Smooth muscle cell (in vitro differentiated cells): ENCODE measurements around the gene ZNF784. TPM values are rescaled to one million over a fixed set of nuclear protein-coding genes. Genes with fewer than 3 reads are reported as not detected.

Experiments used
- DNase-seq: peaks from one replicate; lab custom pipeline; 2025; ENCODE audit not compliant: unreplicated experiment; lab: John Stamatoyannopoulos, UW
- H2AFZ ChIP-seq: fragments of 200-600 bp; sonication (generic); 2 replicates; pipeline ENCODE4 v1.6.0; 2016; ENCODE audit warnings: antibody characterized with exemption, low read depth, mild to moderate bottlenecking
- H3F3A ChIP-seq: fragments of 200-600 bp; sonication (generic); 2 replicates; pipeline ENCODE4 v1.6.0; 2017; ENCODE audit warnings: antibody characterized with exemption, low read depth
- H3K27ac ChIP-seq: fragments of 200-600 bp; sonication (generic); 2 replicates; pipeline ENCODE4 v1.5.1; 2016; ENCODE audit warnings: low read depth, mild to moderate bottlenecking
- H3K27me3 ChIP-seq: fragments of 200-600 bp; sonication (generic); 2 replicates; pipeline ENCODE4 v1.6.1; 2016; ENCODE audit warnings: low read depth, mild to moderate bottlenecking
- H3K36me3 ChIP-seq: fragments of 200-600 bp; sonication (generic); 2 replicates; pipeline ENCODE4 v1.5.1; 2016; ENCODE audit warnings: low read depth
- H3K4me1 ChIP-seq: fragments of 200-600 bp; sonication (generic); 2 replicates; pipeline ENCODE4 v1.5.1; 2016; ENCODE audit warnings: low read depth
- H3K4me2 ChIP-seq: fragments of 200-600 bp; sonication (generic); 2 replicates; pipeline ENCODE4 v1.6.0; 2016; ENCODE audit warnings: mild to moderate bottlenecking
- H3K4me3 ChIP-seq: fragments of 200-600 bp; sonication (generic); 2 replicates; pipeline ENCODE4 v1.5.1; 2016; ENCODE audit warnings: mild to moderate bottlenecking
- H3K79me2 ChIP-seq: fragments of 200-600 bp; sonication (generic); 2 replicates; pipeline ENCODE4 v1.6.0; 2016; ENCODE audit warnings: low read depth, mild to moderate bottlenecking
- H3K9ac ChIP-seq: fragments of 200-600 bp; sonication (generic); 2 replicates; pipeline ENCODE4 v1.6.0; 2016; ENCODE audit warnings: low read depth
- H3K9me3 ChIP-seq: fragments of 200-600 bp; sonication (generic); replicated peaks from 2 replicates; pipeline ENCODE4 v1.5.1; 2016; ENCODE audit warnings: low read depth
- H4K20me1 ChIP-seq: fragments of 200-600 bp; sonication (generic); 2 replicates; pipeline ENCODE4 v1.6.0; 2016; ENCODE audit warnings: low read depth
- WGBS: methylation state at CpG from one replicate; pipeline ENCODE4 v1.1.7; 2016; ENCODE audit warnings: low lambda C conversion rate; 5-methylcytosine and 5-hydroxymethylcytosine counted together
- polyA plus RNA-seq: library from polyadenylated mRNA; unstranded; fragments of >200 nt; fragmentation: Nextera tagmentation; extraction: Ambion mirVana; gene quantifications from 2 replicates; pipeline ENCODE4 v1.2.1, GENCODE V29; 2016
- total RNA-seq: library from RNA; depleted of rRNA; stranded (reverse); fragments of >200 nt; gene quantifications from 2 replicates; pipeline ENCODE4 v1.2.3, GENCODE V29; 2014
- TF ChIP-seq, protein P1 (sequence below): fragments of 200-600 bp; sonication (generic); IDR thresholded peaks from 2 replicates; pipeline ENCODE4 v1.5.1; 2017; ENCODE audit warnings: borderline replicate concordance, mild to moderate bottlenecking, antibody characterized with exemption; ENCODE audit not compliant: insufficient read depth, poor library complexity, severe bottlenecking

Gene ZNF784
- total and polyA plus RNA-seq, 2 experiments from 2014 or later, result 3.1 to 7.3 TPM

DNA sequence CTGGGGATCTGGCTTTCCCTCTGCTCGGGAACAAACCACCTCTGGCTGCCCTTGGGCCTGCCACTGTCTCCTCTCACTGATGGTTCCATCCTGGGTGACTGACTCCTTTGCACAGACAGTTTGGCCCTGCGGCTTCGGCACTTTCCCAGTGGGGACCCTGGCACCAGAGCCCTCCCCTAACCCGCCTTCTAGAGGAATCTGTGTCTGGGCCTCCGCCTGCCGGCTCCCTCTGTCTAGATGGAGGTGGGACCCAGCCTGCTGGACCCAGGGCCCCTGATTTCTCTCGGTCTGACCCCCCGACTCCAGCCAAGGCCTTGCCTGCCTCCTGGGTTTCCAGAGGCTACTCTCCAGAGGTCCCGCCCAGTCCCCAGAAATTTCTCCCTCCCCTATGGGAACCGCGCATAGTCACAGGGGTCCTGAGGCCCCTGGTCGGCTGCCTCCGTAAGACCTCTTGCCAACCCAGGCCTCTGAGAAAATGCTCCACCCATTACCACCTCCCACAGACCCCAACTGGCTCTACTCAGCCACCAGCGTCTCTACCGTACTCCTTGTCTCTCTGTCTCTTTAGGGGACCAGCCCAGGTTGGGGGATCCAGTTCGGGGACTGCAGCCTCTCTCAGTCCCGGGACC is 26.4 kb upstream of the ZNF784 start:
- WGBS, result 93% methylated on average over 17 of the region's 17 CpGs
- no peaks in the 10 kb centered on the region for H3K27me3 ChIP-seq

DNA sequence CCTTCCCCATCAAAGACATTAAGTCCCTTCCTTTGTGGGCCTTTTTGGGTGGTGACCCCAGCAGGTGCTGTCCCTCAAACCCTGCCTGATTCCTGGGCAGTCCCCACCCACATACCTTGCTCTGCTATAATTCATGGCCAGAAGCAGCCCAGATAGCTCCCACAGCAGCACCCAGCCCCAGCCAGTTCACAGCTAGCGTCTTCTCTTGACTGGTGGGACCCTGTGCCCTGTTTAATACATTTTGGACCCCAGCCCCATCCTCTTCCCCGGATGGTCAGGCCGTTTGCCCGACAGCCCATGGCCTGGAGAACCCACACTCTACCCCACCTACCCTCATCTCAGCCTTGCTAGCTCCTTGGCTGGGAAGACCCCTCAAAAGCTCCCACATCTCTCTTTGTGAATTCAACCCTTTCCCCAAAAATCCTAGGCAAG is 25.8 kb upstream of the ZNF784 start:
- Histone ChIP-seq H3K4me2 (no peak overlapping the region), H2AFZ (no peak overlapping the region), H3K36me3 (no peaks in the 10 kb centered on the region), H3K9ac (no peak overlapping the region), H3K27ac (no peak overlapping the region), H3K27me3 (no peaks in the 10 kb centered on the region), H4K20me1 (no peaks in the 10 kb centered on the region), H3K4me1 (peaks cover 8% of the 10 kb centered on the region), H3K4me3 (no peak overlapping the region), H3K9me3 (no peaks in the 10 kb centered on the region), H3K79me2 (peaks cover 26% of the 10 kb centered on the region), H3F3A (peaks cover 9% of the 10 kb centered on the region)
- TF ChIP-seq, protein P1, sequence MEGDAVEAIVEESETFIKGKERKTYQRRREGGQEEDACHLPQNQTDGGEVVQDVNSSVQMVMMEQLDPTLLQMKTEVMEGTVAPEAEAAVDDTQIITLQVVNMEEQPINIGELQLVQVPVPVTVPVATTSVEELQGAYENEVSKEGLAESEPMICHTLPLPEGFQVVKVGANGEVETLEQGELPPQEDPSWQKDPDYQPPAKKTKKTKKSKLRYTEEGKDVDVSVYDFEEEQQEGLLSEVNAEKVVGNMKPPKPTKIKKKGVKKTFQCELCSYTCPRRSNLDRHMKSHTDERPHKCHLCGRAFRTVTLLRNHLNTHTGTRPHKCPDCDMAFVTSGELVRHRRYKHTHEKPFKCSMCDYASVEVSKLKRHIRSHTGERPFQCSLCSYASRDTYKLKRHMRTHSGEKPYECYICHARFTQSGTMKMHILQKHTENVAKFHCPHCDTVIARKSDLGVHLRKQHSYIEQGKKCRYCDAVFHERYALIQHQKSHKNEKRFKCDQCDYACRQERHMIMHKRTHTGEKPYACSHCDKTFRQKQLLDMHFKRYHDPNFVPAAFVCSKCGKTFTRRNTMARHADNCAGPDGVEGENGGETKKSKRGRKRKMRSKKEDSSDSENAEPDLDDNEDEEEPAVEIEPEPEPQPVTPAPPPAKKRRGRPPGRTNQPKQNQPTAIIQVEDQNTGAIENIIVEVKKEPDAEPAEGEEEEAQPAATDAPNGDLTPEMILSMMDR, result no peak
- DNase-seq, result no peak
- 98% methylated on average over 4 of the region's 4 CpGs for WGBS

More for the DNA sequence above, 26.4 kb upstream of the ZNF784 start:
- H3K27ac ChIP-seq, result no peak overlapping the region
- H3K9ac ChIP-seq, result no peak overlapping the region
- H3K4me1 ChIP-seq, result peaks cover 8% of the 10 kb centered on the region
- no peak overlapping the region for H3K4me3 ChIP-seq
- TF ChIP-seq, protein P1, result no peak
- peaks cover 26% of the 10 kb centered on the region for H3K79me2 ChIP-seq
- DNase-seq, result no peak
- H2AFZ ChIP-seq, result no peak overlapping the region
- no peaks in the 10 kb centered on the region for H3K9me3 ChIP-seq
- peaks cover 9% of the 10 kb centered on the region for H3F3A ChIP-seq
- H3K36me3 ChIP-seq, result no peaks in the 10 kb centered on the region
- peaks cover 3% of the 10 kb centered on the region for H4K20me1 ChIP-seq
- no peak overlapping the region for H3K4me2 ChIP-seq

DNA sequence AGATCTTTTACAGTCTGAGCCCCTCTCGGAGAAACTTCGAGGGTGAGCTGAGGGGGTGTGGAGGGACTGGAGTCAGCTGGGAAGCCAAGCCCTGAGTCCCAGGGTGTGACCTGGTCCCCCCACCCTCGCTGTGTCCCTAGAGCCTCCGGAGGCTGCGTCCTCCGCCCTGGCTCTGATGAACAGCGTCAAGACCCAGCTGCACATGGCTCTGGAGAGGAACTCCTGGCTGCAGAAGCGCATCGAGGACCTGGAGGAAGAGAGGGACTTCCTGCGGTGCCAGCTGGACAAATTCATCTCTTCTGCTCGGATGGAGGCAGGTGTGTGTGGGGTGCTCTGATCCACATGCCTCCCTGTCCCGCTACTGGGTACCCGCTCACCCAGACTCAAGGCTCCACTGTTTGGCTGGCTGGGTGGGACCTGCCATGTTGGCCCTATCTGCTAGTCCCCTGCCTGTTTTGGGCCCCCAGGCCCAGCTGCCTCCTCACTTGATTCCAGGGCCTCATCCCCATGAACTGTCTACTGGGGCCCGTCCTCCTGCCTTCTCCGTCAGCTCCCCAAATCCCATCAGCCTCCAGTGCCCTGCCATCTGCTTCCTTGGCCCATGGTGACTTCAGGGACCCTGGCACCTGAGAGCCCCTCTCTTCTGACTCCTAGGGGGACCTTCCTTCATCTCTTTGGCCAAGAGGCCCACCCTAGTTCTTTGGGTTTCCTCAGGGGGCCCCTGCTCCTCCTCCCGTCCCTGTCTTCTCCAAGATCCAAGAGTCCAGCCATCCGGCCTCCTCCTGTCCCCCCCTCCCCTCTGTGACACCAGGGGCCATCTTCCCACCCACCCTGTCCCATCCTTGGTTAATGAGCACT is 25.1 kb upstream of the ZNF784 start:
- H3K36me3 ChIP-seq, result no peaks in the 10 kb centered on the region
- H3K79me2 ChIP-seq, result peaks cover 31% of the 10 kb centered on the region
- peaks cover 12% of the 10 kb centered on the region for H3F3A ChIP-seq
- H3K4me1 ChIP-seq, result peaks cover 9% of the 10 kb centered on the region
- TF ChIP-seq, protein P1, result no peak
- no peak for DNase-seq
- no peak overlapping the region for H3K27ac ChIP-seq
- whole genome bisulfite sequencing, result 94% methylated on average over 17 of the region's 17 CpGs
- no peaks in the 10 kb centered on the region for H3K9me3 ChIP-seq
- H3K27me3 ChIP-seq, result no peaks in the 10 kb centered on the region
- no peak overlapping the region for H3K9ac ChIP-seq
- H4K20me1 ChIP-seq, result no peaks in the 10 kb centered on the region
- peak overlapping the region; percentile 99 for H3K4me2 ChIP-seq
- H3K4me3 ChIP-seq, result peak overlapping the region; percentile 99
- no peak overlapping the region for H2AFZ ChIP-seq
